Activated CD4-positive, alpha-beta memory T cell treated with anti-CD3 and anti-CD28 coated beads, Interleukin-2, amount 10 ng/mL, durations not matched to agents 7 days and 5 days (primary cell): ENCODE data around the gene ADAM12. TPM values are rescaled to one million over a fixed set of nuclear protein-coding genes. Genes with fewer than 3 reads are reported as not detected.

Source experiments
- CTCF ChIA-PET: fragments of 350-600 bp; sonication (Branson Sonifier 250); formaldehyde crosslinking; loops from one replicate; lab custom pipeline; 2021; ENCODE audit warnings: antibody characterized with exemption, inconsistent platforms; lab: Charles Lee
- POLR2A ChIA-PET: fragments of 350-600 bp; sonication (Branson Sonifier 250); formaldehyde crosslinking; loops from one replicate; lab custom pipeline; 2021; ENCODE audit warnings: antibody characterized with exemption; lab: Charles Lee
- DNase-seq: peaks from one replicate; pipeline ENCODE4 v3.0.0-alpha.2; 2020
- H3K27ac Mint-ChIP-seq: one replicate; pipeline ENCODE4 v1.8.0; 2021; ENCODE audit warnings: mild to moderate bottlenecking, mixed read lengths
- H3K27me3 Mint-ChIP-seq: one replicate; pipeline ENCODE4 v1.8.0; 2021; ENCODE audit warnings: mixed read lengths
- H3K36me3 Mint-ChIP-seq: one replicate; pipeline ENCODE4 v1.8.0; 2021; ENCODE audit warnings: low read depth, mixed read lengths
- H3K4me1 Mint-ChIP-seq: one replicate; pipeline ENCODE4 v1.8.0; 2021; ENCODE audit warnings: mixed read lengths
- H3K4me3 Mint-ChIP-seq: one replicate; pipeline ENCODE4 v1.8.0; 2021; ENCODE audit warnings: mild to moderate bottlenecking, mixed read lengths
- H3K9me3 Mint-ChIP-seq: one replicate; pipeline ENCODE4 v1.8.0; 2021; ENCODE audit warnings: mixed read lengths
- total RNA-seq, 2 experiments: library from RNA; stranded (reverse); gene quantifications; one replicate each; pipeline ENCODE4 v1.2.3, GENCODE V29; 2021

ADAM12 gene
- total RNA-seq, 2 experiments from 2014 or later, result 1.2 to 1.3 TPM

DNA sequence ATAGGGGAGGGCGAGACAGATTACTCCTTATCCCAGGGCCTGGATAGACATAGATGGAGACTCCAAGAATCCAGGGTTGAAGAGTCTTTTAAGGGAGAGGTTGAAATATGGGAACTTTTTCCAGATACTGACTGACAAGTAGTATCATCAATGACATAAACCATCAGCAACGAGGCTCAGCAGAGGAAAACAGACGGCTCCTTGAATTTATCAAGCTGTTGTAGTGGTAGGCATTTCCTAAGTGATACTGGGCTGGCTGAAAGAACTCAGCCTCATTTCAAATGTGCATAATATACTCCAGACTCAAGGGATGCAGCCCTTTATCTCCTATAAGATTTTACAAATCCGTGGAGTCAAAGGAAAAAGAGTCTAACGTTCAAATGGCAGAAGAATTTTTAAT lies 341.4 kb downstream of the ADAM12 start:
- Mint-ChIP-seq H3K27me3 (no peaks in the 10 kb centered on the region), H3K4me1 (peaks cover 3% of the 10 kb centered on the region)
- CTCF ChIA-PET, result no interaction called here

DNA sequence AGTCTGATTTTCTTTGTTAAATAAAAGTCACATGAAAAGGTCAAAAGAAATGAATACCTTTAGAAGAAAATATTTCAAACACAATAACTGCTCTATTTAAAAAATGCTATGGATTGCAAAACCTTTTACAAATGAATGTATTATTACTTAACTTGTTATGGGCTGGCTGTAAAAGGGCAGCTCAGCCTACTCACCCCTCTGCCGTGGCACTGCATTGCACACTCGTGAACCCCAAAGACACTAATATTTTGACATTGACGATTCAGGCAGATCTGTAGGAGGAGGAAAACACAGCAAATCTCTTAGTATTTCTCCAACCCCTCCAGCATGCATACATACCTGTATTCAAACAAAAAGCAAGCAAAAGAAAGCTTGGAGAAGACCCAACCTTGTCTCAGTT lies 342.4 kb downstream of the ADAM12 start:
- POLR2A ChIA-PET, result no interaction called here
- no peak for DNase-seq
- H3K27me3 Mint-ChIP-seq, result no peaks in the 10 kb centered on the region

More for the DNA sequence above, 341.4 kb downstream of the ADAM12 start:
- POLR2A ChIA-PET, result no interaction called here
- no peak for DNase-seq
- Mint-ChIP-seq H3K9me3 (peaks cover 2% of the 10 kb centered on the region), H3K27ac (no peak overlapping the region), H3K4me3 (no peak overlapping the region), H3K36me3 (no peaks in the 10 kb centered on the region)

DNA sequence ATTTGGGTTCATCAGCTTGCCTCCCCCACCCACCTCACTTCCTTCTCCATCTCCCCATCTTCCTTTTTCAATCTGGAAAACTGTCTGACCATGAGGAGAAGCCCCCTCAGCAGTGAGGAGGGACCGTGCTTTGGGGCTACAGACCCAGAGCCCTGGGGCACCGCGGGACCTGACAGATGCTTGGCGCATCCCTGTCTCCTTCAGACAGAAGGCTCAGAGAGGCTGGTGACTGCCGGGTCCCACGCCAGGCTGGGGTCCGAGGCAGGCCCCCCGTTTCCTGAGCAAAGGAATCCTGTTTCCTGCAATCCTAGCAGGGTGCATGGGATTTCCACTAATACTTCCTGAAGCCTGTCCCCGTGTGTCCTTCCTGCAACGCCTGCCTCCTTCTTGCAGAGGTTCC lies 344.9 kb downstream of the ADAM12 start:
- POLR2A ChIA-PET, result no interaction called here
- H3K27me3 Mint-ChIP-seq, result no peaks in the 10 kb centered on the region
- H3K9me3 Mint-ChIP-seq, result peaks cover 2% of the 10 kb centered on the region
- H3K4me3 Mint-ChIP-seq, result no peak overlapping the region
- peaks cover 3% of the 10 kb centered on the region for H3K4me1 Mint-ChIP-seq
- CTCF ChIA-PET, result no interaction called here
- no peak overlapping the region for H3K27ac Mint-ChIP-seq
- no peak for DNase-seq
- no peaks in the 10 kb centered on the region for H3K36me3 Mint-ChIP-seq

More for the DNA sequence above, 342.4 kb downstream of the ADAM12 start:
- Mint-ChIP-seq H3K36me3 (no peaks in the 10 kb centered on the region), H3K27ac (no peak overlapping the region), H3K4me3 (no peak overlapping the region), H3K9me3 (peaks cover 2% of the 10 kb centered on the region), H3K4me1 (peaks cover 3% of the 10 kb centered on the region)
- CTCF ChIA-PET, result no interaction called here

DNA sequence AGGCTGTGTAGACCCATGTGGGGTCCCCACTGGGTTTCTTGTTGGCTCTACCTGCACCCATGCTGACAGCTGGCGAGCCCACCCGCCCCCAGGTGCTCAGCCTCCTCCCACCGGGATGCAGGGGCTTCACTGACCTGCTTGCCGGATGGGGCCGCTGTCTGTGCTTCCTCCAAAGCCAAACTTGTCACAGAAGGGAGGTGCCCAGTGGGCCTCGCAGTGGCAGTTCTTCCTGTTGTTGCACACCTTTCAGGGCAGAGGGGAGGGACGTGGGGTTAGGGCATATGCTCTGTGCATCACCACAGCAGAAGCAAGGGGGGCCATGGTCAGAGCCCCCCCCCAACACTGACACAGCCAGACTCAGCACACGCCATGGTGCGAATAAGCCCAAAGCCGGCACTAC lies 345.4 kb downstream of the ADAM12 start:
- CTCF ChIA-PET, result no interaction called here
- no peak overlapping the region for H3K4me3 Mint-ChIP-seq
- peaks cover 3% of the 10 kb centered on the region for H3K9me3 Mint-ChIP-seq
- H3K27ac Mint-ChIP-seq, result no peak overlapping the region
- DNase-seq, result no peak
- POLR2A ChIA-PET, result no interaction called here
- H3K27me3 Mint-ChIP-seq, result no peaks in the 10 kb centered on the region
- H3K36me3 Mint-ChIP-seq, result no peaks in the 10 kb centered on the region
- peaks cover 3% of the 10 kb centered on the region for H3K4me1 Mint-ChIP-seq

DNA sequence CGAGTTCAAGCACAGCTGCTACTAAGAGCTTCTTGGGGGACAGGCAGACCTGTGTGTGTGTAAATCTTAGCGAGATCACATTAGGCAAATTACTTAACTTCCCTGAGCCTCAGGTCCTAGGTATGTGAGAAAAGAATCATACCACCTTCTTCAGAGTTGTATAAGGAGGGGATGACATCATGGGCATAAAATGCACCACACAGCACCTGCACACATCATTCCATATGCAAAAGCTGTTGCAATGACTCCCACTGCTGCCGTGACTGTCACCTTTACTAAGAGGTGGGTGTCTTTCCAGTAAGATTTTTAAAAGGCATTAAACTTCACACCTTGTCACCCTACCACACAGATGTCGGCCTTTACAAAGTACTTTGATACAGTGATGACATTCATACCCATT lies 345.9 kb downstream of the ADAM12 start:
- Mint-ChIP-seq H3K27me3 (no peaks in the 10 kb centered on the region), H3K36me3 (no peaks in the 10 kb centered on the region), H3K27ac (no peak overlapping the region), H3K4me3 (no peak overlapping the region), H3K4me1 (peaks cover 3% of the 10 kb centered on the region), H3K9me3 (peaks cover 3% of the 10 kb centered on the region)
- DNase-seq, result no peak
- ChIA-PET CTCF (no interaction called here), POLR2A (no interaction called here)

DNA sequence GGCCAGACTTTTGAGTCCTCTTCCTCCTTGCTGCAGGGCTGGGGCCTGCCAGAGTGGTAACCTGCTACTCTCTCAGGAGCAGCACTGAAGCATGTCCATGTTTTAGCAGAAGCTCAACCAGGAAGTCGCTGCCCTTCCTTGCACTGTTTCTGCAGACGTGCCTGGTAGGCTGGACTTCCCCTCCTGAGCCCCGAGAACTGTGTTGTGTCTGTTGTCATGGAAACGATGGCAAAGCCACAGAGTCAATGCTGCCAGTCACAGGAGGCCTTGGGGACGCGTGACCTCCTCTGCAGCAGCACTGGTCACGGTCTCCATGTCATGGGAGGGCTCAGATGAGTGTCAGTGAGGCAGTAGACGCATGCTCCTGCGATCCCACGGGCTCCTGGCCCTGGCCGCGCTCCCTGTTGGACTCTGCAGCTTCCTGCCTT lies 346.5 kb downstream of the ADAM12 start:
- Mint-ChIP-seq H3K27ac (no peak overlapping the region), H3K9me3 (peaks cover 3% of the 10 kb centered on the region), H3K4me3 (no peak overlapping the region), H3K36me3 (no peaks in the 10 kb centered on the region), H3K4me1 (peaks cover 3% of the 10 kb centered on the region), H3K27me3 (no peaks in the 10 kb centered on the region)
- CTCF ChIA-PET, result no interaction called here
- peak; percentile 54 for DNase-seq
- POLR2A ChIA-PET, result no interaction called here

DNA sequence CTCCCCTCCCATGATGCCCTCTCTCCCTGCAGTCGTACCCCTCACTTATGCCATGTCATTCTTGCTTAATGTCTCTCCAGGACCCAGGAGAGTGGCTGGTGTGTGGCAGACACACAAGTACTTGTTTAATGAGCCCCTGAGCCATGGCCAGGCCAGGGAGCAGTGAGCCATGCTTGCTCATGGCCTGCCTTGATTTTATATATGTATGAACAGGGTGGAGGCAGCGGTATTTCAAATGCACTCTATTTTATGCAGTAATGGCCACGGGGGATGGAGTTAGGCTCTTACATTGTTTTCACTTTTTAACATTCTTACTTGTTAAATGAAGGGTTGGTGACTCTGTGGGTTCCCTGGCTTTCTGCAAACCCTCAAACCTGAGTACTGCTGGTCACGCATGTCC lies 347.2 kb downstream of the ADAM12 start:
- no peak overlapping the region for H3K27ac Mint-ChIP-seq
- ChIA-PET CTCF (no interaction called here), POLR2A (no interaction called here)
- no peaks in the 10 kb centered on the region for H3K27me3 Mint-ChIP-seq
- no peaks in the 10 kb centered on the region for H3K36me3 Mint-ChIP-seq
- DNase-seq, result no peak
- H3K4me1 Mint-ChIP-seq, result peaks cover 3% of the 10 kb centered on the region
- H3K9me3 Mint-ChIP-seq, result peaks cover 3% of the 10 kb centered on the region
- H3K4me3 Mint-ChIP-seq, result no peak overlapping the region

DNA sequence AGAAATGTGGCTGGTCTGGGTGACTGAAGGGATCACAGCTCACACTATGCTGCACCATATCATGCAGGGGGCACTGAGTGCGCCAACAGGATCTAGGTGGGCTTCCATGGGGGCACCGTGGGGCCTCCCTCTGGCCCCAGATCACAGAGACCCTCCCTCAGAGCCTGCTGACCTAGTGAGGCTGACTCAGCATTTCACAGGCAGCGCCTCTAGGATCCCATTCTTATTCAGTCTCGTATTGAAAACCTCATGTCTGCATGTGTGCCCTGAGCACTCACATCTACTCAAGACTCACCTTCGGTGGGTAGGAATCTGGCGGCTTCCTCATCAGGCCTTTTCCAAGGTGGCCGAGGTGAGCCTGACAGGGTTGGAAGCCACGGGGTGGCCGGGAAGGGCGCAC lies 350.3 kb downstream of the ADAM12 start:
- H3K36me3 Mint-ChIP-seq, result no peaks in the 10 kb centered on the region
- DNase-seq, result no peak
- peaks cover 3% of the 10 kb centered on the region for H3K4me1 Mint-ChIP-seq
- no peak overlapping the region for H3K27ac Mint-ChIP-seq
- H3K9me3 Mint-ChIP-seq, result peaks cover 3% of the 10 kb centered on the region
- CTCF ChIA-PET, result no interaction called here
- no peak overlapping the region for H3K4me3 Mint-ChIP-seq
- POLR2A ChIA-PET, result no interaction called here
- H3K27me3 Mint-ChIP-seq, result no peaks in the 10 kb centered on the region

DNA sequence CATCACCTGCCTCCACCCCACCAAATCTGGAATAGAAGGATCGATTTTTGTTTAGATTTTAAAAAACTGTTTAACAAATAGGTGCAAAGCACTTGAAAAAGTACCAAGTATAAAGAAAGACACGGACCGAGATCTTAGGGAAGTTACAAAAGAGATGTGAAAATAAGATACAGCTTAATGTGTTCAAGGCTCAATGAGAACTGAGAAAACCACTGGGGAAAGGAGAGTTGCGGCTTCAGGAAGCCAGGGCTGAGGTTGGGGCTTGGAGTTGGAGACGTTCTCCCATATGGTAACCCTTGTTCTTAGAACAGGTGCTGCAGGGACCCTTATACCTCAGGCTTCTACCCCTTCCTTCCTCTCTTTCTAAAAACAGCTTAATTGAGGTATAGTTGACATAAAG lies 351.8 kb downstream of the ADAM12 start:
- Mint-ChIP-seq H3K4me1 (no peaks in the 10 kb centered on the region), H3K27ac (no peak overlapping the region), H3K4me3 (no peak overlapping the region), H3K9me3 (peaks cover 3% of the 10 kb centered on the region), H3K36me3 (no peaks in the 10 kb centered on the region), H3K27me3 (no peaks in the 10 kb centered on the region)
- ChIA-PET POLR2A (no interaction called here), CTCF (no interaction called here)
- DNase-seq, result no peak

DNA sequence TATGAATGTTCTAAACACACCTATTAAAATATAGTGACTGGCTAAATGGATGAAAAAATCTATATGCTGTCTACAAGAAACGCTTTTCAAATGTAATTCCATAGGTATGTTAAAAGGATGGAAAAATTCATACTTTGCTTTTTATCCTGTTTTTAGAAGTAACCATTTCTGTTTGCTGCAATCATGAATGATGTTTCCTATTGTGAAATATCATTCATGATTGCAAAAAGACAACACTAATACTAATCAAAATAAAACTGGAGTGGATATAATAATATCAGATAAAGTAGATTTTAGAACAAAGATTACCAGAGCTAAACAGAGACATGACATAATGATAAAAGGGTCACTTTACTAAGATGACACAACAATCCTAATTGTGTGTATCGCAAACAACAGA lies 353.7 kb downstream of the ADAM12 start:
- no peaks in the 10 kb centered on the region for H3K4me1 Mint-ChIP-seq
- no peak for DNase-seq
- no peak overlapping the region for H3K4me3 Mint-ChIP-seq
- H3K9me3 Mint-ChIP-seq, result peaks cover 3% of the 10 kb centered on the region
- H3K36me3 Mint-ChIP-seq, result no peaks in the 10 kb centered on the region
- ChIA-PET CTCF (no interaction called here), POLR2A (no interaction called here)
- no peak overlapping the region for H3K27ac Mint-ChIP-seq
- no peaks in the 10 kb centered on the region for H3K27me3 Mint-ChIP-seq

DNA sequence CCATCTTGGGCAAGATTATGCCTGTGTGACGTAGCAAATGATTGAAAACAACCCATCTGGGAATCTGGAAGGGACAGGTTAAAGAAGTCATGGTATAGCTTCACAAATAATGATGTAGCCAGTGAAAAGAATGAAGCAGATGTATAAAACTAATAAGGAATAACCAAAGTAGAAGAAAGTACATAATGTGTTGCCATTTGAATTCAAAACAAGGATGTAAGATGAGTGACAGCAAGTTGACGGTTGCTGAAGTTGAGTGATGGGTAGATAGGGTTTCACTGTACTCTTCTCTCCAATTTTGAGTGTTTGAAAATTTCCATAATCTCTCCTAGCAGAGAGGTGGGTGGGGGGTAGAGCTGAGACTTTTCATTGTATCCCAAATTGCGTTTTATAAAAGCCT lies 358.3 kb downstream of the ADAM12 start:
- CTCF ChIA-PET, result no interaction called here

DNA sequence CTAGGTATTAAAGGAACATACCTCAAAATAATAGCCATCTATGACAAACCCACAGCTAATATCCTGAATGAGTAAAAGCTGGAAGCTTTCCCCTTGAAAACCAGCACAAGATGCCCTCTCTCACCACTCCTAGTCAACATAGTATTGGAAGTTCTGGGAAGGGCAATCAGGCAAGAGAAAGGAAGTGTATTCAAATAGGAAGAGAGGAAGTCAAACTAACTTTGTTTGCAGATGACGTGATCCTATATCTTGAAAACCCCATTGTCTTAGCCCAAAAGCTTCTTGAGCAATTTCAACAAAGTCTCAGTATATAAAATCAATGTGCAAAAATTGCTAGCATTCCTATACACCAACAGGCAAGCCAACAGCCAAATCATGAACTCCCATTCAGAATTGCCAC lies 360.6 kb downstream of the ADAM12 start:
- Mint-ChIP-seq H3K36me3 (no peaks in the 10 kb centered on the region), H3K27me3 (no peaks in the 10 kb centered on the region), H3K4me1 (no peaks in the 10 kb centered on the region), H3K9me3 (peaks cover 3% of the 10 kb centered on the region), H3K27ac (no peak overlapping the region), H3K4me3 (no peak overlapping the region)
- ChIA-PET CTCF (no interaction called here), POLR2A (interaction anchor here (0.7 kb wide), 1 partner anchor 1476 kb away, joined by 4 read pairs; no protein-coding TSS in a partner anchor)
- no peak for DNase-seq

More for the DNA sequence above, 358.3 kb downstream of the ADAM12 start:
- DNase-seq, result no peak
- no peaks in the 10 kb centered on the region for H3K36me3 Mint-ChIP-seq
- H3K27me3 Mint-ChIP-seq, result no peaks in the 10 kb centered on the region
- H3K9me3 Mint-ChIP-seq, result peaks cover 3% of the 10 kb centered on the region
- POLR2A ChIA-PET, result no interaction called here
- H3K4me1 Mint-ChIP-seq, result no peaks in the 10 kb centered on the region
- H3K27ac Mint-ChIP-seq, result no peak overlapping the region
- H3K4me3 Mint-ChIP-seq, result no peak overlapping the region

DNA sequence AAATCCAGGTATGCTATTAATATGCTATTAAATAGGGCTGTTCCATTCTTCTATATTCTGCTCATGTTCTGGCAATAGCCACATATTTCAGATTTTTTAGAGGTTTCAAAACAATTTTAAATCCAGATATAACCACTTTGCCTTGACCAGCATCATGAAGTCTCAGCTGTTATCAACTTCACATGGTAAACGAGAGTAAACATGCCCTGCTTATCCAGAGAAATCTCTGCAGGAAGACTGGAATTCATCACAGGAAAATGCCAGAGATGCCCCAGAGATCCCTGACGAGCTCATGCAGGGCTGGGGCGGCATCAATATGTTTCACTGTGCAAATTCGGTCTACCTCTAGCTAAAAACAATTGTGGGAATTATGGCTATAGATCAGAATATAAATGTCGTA lies 365.4 kb downstream of the ADAM12 start:
- H3K27ac Mint-ChIP-seq, result no peak overlapping the region
- H3K36me3 Mint-ChIP-seq, result no peaks in the 10 kb centered on the region
- H3K4me3 Mint-ChIP-seq, result no peak overlapping the region
- no peaks in the 10 kb centered on the region for H3K27me3 Mint-ChIP-seq
- ChIA-PET CTCF (no interaction called here), POLR2A (no interaction called here)
- H3K9me3 Mint-ChIP-seq, result peaks cover 2% of the 10 kb centered on the region
- no peak for DNase-seq
- no peaks in the 10 kb centered on the region for H3K4me1 Mint-ChIP-seq

DNA sequence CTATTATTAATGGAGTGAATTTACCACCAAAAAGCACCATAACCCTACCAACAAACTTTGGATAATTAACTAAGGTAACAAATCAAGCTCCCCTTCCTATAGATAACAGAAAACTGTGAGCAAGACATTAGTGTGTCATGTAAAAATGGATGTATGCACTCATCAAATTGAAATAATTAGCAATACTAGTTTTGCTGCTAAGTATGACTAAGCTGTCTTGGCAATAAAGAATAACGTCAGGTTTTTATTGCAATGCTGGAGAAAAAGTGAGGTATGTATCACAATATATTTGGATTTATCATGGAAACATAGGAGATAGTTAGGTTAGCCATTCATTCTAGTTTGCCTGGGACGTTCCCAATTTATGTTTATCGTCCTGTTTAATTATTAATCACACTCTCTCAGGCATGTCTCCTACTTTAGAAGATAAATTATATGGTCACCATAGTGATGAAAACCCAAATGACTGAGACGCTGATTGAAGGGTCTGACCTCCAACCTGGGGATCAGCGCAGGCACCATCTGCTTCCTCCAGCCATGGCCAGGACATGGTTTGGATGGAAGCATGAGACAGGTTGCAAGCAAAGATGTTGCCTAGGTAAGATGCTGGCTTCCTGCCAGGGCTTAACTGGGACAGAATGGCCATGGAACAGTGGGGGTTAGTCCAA lies 366.3 kb downstream of the ADAM12 start:
- Mint-ChIP-seq H3K36me3 (no peaks in the 10 kb centered on the region), H3K27ac (no peak overlapping the region), H3K4me3 (no peak overlapping the region), H3K9me3 (peaks cover 2% of the 10 kb centered on the region), H3K27me3 (no peaks in the 10 kb centered on the region), H3K4me1 (no peaks in the 10 kb centered on the region)
- CTCF ChIA-PET, result no interaction called here
- POLR2A ChIA-PET, result no interaction called here
- DNase-seq, result no peak
